Body of pancreas (tissue), 4 donors: ENCODE measurements around the gene MAGEA10.

ENCODE experiments used
- POLR2A ChIP-seq, 3 donors: fragments of 450-650 bp; IDR thresholded peaks; one replicate each; pipeline ENCODE4 v1.6.1; 2016; ENCODE audit warnings: antibody characterized with exemption in 3 of 3, mild to moderate bottlenecking in 2 of 3
- TF ChIP-seq, protein P1 (sequence below), 7 experiments: fragments of 450-650 bp in 4 of 7; fragments of 200-600 bp in 3 of 7; sonication (generic) in 3 of 7; IDR thresholded peaks; one replicate each; pipeline ENCODE4 v1.5.1; 2016 to 2019; ENCODE audit warnings: antibody characterized with exemption in 7 of 7

DNA sequence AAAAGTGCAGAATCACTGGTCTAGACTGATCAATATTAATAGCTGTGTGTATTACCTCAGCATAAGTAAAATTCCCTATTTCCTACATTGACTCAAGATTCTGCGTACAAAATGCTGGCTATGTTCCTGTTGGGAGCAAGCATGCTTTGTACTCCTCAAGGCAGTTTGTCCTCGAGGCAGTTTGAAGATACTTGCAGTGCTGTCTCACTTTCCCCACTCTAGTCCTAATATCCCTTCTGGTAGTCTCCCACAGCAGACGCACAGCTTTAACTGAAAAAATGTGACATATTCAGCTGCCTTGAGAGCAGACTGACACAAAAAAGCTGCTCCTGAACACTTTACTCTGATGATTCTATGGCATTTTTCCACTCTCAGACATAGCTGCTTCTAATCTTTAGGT is 12.9 kb upstream of the MAGEA10 start:
- TF ChIP-seq, protein P1, sequence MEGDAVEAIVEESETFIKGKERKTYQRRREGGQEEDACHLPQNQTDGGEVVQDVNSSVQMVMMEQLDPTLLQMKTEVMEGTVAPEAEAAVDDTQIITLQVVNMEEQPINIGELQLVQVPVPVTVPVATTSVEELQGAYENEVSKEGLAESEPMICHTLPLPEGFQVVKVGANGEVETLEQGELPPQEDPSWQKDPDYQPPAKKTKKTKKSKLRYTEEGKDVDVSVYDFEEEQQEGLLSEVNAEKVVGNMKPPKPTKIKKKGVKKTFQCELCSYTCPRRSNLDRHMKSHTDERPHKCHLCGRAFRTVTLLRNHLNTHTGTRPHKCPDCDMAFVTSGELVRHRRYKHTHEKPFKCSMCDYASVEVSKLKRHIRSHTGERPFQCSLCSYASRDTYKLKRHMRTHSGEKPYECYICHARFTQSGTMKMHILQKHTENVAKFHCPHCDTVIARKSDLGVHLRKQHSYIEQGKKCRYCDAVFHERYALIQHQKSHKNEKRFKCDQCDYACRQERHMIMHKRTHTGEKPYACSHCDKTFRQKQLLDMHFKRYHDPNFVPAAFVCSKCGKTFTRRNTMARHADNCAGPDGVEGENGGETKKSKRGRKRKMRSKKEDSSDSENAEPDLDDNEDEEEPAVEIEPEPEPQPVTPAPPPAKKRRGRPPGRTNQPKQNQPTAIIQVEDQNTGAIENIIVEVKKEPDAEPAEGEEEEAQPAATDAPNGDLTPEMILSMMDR (IDR thresholded peaks at IDR 0.05): no peak
- no peak for TF ChIP-seq POLR2A (IDR thresholded peaks at IDR 0.05)
